Choroid plexus epithelial cell (primary cell): ENCODE measurements around the gene CADM1.

ENCODE experiments used
- DNase-seq: peaks from one replicate; pipeline ENCODE4 v3.0.0-alpha.2; 2010; ENCODE audit warnings: low read depth
- H3K4me3 ChIP-seq: 2 replicates; pipeline ENCODE4 v1.5.1; 2011; ENCODE audit warnings: low read depth, mild to moderate bottlenecking, control low read depth, low read length, moderate library complexity
- CTCF ChIP-seq: conservative IDR thresholded peaks from 2 replicates; pipeline ENCODE4 v1.5.1; 2011; ENCODE audit warnings: low read depth, mild to moderate bottlenecking, control low read depth, inconsistent platforms, low read length, moderate library complexity

The CADM1 gene

DNA sequence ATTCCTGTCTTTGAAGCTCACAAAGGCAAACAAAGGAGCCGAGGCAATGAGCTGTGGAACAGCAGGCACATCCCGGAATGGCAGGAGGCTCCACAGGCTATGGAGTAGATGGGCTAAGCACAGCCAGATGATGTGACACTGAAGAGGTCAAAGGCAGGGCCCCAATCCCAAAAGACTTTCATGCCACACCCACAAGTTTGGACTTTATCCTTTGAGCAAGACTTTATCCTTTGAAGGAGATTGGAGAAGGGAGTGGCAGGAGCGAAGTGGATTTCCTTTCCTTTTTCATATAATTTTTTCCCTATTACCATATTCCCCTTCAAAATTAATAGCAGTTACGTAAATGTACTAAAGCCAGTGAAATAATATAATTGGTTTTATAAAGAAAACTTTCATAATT, 379.4 kb downstream of the CADM1 start:
- DNase-seq, result no peak
- no peak for TF ChIP-seq CTCF
- H3K4me3 ChIP-seq, result no peak overlapping the region

GRCh38 chr11:115123641-115124040, 380.6 kb downstream of the CADM1 start:
- no peak for TF ChIP-seq CTCF
- H3K4me3 ChIP-seq, result no peak overlapping the region
- no peak for DNase-seq

DNA sequence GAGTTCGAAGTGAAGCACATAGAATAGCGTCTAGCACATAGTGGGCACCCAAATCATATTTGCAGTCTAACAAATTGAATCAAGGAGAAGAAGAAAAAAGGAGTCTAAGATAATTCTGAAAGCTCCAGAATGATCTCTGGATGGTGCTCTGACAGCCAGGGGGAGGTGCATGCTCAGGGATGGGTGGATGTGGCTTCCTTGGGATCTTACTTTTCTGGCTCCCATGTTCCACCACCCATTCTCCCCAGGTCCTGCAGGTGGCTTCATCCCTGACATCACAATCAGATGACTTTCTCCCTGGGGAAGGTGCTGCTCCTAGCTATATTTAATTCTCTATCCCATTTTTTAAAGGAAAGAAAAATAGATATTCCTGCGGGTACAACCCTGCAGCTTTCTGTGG, 381.9 kb downstream of the CADM1 start:
- H3K4me3 ChIP-seq, result no peak overlapping the region
- TF ChIP-seq CTCF, result no peak
- no peak for DNase-seq
